ENCODE data around the gene SOX13.

Gene SOX13

DNA sequence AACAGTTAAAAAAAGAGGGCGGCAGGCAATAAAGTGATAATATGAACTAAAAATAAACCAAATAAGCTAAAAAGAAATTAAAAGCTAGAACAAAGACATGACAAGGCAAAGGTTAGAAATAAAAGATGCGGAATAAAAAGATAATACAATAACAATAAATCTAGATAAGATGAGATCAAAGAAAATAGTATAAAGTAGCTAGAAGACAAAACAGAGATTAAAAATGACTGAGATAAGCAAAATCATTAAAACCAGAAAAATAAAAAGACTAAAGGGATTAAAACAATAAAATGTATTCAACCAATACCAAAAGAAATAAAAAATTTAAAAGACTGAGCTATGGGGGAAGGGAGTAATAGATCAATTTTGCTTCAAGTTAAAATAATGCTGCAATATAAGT, 10.8 kb upstream of the SOX13 start:
- no peak for DNase-seq (ENCODE audit: low read depth in 2 of 2)

DNA sequence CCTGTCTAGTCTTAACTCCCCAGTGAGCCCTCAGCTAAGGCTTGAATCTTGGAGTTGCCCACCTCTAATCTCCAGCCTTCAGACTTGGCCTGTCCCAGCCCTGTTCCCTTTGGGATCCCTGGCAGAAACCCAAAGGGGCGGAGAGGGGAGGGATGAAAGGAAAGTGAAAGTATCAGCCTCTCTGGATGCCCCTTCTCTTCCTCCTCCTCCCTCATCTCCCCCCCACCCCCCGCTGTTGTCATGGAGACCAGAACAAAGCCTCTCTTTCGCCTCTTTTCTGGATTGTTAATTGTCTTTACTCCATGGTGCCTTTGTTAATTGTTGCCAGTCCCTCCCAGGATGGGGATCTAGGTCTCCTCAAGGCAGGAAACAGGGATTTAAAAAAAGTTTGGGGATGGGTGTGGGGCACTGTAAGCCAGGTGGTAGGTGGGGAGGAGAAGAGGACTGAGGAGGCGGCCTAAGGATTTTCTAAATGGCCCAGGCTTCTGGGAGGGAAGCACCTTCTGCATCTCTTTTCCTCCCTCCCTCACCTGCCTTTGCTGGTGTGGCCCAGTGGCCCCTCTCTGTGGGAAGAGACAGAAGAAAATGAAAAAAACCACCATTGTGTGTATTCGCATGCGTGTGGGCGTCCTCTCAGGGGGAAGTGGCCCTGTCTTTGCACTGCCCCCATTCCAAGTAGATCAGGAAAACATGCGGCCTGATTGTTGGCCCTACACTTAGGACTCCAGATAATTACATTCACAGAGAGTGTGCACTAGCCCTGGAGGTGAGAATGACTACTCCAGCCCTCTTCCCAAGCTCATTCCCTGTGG, 7.5 kb upstream of the SOX13 start:
- DNase-seq (ENCODE audit: low read depth in 2 of 2): no peak

DNA sequence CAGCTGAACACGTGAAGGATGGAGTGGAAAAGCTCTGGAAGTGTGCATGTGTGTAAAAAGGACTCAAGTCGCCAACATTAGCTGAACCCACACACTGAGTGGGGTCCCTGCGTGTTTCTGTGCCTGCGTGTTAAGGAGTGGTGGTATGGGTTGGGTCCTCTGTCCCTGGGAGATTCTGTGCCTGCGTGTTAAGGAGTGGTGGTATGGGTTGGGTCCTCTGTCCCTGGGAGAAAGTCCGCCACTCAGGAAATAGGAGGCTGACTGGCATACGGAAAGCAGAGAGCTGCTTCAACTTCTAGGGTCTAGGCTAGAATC, 7.0 kb upstream of the SOX13 start:
- no peak for DNase-seq (ENCODE audit: low read depth in 2 of 2)

DNA sequence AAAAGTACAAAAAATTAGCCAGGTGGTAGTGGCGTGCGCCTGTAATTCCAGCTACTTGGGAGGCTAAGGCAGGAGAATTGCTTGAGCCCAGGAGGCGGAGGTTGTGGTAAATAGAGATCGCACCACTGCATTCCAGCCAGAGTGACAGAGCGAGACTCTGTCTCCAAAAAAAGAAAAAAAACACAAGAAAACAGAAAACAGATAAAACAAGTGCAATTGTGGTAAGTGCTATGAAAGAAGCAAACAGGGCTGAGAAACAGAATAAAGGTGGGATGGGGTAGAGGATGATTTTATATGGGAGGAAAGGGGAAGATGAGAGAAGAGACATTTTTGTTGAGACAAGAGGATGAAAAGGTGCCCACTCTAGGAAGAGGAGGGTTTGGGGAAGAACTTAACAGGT, 5.0 kb upstream of the SOX13 start:
- no peak for DNase-seq (ENCODE audit: low read depth in 2 of 2)

DNA sequence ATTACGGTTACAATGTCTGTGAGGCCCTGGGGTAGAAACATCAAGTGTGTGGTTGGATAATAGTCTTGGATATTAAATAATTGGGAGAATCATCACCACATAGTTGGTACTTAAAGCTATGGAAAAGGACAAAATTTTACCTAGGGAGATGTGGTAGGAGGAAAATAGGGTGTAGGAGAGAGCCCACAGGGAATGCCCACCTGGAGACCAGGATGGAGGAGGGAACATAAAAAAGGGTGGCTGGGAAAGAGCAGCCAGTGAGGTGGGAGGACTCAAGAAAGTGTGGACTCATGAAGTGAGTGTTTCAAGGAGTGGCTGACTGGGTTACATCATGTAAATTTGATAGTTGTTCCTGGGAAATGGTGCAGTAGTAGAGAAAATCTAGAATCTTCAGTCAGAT, 3.0 kb upstream of the SOX13 start:
- no peak for DNase-seq (ENCODE audit: low read depth in 2 of 2)

DNA sequence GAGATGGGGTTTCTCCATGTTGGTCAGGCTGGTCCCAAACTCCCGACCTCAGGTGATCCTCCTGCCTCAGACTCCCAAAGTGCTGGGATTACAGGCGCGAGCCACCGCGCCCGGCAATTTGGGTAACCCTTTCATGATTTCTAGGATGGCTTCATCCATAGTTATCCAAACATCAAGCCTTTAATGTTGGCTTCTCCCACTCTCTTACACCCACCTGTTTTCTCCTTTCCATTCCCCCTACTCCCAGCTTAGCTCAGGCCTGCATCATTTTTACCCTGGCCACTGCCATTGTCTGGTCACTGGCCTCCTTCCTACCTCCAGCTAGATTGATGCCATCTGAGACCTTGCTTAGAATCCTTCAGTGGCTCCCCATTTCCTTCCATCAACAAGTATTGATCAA, 2.0 kb upstream of the SOX13 start:
- DNase-seq (ENCODE audit: low read depth in 2 of 2): no peak

DNA sequence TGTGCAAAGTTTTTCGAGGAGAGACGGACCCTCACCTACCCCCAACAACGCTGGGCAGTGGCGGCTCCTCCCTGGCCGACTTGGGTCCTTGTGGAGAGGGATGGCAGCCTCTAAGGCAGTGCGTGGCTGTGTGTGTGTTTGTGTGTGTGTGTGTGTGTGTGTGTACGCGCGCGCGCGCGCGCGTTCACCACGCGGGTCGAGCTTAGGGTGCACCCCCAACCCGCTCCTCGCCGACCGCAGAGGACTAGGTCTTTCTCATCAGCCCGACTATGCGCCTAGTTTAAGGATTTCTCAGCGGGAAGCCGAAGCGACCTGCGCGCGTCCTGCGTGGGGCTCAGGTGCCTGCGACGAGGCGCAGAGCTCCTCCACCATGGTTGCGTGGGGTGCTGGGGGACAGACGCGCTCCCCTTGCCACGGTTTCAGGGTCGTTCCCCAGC, 940 bp downstream of the SOX13 start:
- DNase-seq (ENCODE audit: low read depth in 2 of 2): no peak

DNA sequence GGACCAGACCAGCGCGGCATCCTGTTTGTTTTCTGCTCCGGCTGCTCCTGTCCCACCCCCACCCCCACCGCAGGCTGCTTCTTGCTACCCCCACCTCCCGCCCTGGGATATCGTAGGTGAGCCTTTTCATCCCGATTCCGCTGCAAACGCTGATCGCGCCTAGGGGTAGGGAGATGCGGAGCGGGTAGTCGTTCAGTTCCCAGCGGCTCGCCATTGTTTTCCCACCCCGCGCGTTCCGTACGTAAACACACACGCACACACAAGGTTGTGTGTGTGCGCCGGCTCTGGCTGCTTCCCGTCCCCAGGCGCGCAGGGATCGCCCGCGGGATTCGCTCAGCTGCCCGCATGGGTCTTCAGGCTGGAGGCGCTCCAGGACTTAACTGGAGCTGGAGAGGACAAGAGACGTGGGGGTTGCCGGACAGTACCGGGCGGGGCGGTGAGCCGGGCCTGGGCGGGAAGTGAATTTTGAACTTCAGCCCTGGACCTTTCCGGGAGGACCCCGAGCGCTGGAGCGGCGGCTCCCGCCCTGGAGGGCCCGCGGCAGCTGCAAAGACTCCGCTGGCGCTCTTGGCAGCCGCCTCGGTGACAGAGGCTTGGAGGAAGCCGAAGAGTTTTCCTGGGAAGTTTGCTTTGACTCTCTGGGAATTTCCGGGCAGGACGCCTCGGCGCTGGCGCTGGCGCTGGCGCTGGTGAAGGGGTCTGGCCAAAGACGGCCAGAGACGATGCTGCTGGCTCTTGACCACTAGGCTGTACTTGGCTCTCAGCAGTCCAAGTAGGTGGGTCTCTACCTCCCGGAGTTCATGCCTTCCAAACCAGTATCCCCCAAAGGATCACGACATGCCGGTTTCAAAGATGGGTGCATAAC, 1.6 kb downstream of the SOX13 start:
- DNase-seq (ENCODE audit: low read depth in 2 of 2): no peak

DNA sequence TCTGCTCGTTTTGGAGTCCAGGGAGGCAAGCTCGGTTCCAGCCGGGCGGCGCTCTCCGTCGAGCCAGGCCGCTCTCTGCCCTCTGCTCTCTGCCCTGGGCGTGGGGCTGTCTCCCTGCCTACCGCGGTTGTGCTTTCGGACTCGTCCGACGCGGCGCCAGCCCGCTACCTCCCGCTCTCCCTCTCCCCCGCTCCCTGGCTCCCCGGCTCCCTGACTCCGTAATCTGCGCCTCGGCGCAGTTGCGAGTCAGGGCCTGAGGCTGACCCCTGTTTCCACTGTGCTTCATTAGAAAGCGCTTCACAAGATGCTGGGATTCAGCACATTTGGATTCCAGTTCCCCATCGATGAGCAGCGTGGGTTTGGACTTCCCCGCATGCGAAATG, 2.2 kb downstream of the SOX13 start:
- DNase-seq (ENCODE audit: low read depth in 2 of 2): no peak

DNA sequence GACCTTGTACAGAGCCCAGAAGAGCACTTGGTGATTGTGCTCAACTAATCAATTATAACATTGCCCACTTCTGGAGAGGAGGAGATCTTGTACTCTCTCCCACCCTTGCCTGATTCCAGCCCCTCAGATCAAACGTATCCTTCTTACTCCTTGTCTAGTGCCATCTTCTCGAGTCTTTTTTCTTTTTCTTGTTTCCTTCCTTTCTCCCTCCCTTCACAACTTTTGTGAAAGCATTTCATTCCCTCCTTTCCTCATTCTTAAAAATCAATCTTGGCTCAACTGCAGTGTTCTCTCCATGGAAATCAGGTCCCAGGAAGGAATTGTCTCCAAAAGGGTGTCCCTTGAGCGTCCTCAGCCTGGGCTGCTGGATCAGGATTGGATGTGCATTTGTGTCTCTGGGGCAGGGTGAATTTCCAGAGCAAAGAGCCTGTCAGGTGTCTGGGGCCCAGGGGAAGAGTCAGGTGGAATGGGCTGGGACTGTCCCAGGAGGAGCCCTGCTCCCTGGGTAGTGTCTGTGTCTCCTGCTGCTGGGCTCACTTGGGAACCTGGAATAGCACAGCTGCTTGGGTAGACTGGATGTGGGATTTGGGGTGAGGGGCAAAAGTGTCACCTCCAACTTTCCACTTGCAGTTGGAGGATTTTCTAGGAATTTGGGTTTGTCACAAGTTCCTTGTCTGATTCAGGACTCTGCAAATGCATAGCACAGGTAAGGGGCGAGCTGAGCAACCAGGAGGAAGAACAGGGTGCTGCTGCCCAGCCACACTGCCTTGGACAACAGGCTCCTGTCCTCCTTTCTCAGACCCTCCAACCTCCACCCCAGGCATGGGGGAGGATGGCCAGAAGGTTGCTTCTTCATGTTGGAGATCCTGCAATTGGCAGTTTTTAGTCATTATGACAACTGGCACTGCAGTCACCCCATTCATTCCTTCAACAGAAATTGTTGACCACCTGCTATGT, 3.3 kb downstream of the SOX13 start:
- DNase-seq (ENCODE audit: low read depth in 2 of 2): no peak

DNA sequence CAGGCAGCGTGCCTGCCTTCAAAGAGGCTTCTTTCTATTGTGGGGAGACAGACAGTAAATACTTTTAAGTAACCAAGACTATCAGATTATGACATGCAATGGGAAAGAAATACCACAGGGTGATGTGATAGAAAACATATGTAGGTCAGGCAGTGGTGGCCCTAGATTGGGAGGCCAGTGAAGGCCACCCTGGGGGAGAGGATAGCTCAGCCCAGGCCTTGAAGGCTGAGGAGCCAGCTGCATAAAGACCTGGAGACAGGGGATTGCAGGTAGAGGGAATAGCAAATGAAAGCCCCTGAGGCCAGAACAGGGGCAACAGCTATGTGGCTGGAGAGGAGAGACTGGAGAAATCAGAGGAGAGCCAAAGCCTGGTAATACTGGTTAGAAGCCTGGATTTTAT, 4.0 kb downstream of the SOX13 start:
- DNase-seq (ENCODE audit: low read depth in 2 of 2): no peak

DNA sequence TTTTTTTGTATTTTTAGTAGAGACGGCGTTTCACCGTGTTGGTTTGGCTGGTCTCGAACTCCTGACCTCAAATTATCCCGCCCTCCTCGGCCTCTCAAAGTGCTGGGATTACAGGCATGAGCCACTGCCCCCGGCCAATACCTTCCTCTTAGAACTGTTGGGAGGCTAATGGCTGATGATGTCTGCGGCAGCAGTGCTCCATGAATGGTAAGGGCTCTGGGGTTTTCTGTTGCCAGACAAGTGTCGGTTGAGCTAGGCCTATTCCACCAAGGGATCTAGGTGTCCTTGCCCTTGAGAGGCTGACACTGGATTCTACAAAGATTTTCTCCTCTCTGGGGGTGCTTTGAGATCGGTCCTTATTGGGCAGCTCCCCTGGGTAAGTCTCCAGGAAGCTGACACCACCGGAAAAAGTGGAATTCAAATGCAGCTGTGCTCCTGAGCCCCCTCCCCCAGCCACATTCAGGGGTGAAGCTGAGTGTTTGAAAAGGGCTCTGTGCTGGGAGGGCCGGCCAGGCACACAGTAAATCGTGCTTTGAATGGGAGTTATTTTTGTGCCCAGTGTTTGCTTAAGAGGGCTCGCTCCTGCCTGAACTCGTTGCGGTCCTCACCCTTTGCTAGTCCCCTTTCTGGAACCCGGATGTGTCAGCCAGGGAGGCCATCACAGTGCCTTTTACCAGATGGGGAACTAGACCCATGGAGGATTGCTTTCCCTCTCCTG, 5.2 kb downstream of the SOX13 start:
- no peak for DNase-seq (ENCODE audit: low read depth in 2 of 2)

DNA sequence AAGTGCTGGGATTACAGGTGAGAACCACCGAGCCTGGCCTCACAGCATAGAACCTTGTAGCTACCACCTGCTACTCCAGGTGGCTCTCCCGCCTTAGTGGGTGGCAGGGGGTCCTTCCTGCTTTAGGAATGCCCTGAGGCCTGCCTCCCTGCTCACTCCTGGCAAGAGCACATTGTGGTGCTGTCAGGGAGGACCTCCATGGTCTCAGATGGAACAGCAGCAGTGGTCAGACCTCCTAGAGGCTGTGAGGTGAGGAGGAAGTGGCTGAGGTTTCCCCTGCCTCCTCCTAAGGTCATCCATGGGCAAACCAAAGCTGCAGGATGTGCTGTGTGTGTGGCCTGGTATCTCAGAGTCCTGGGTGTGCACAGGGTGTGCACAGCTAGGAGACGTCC, 6.7 kb downstream of the SOX13 start:
- no peak for DNase-seq (ENCODE audit: low read depth in 2 of 2)

DNA sequence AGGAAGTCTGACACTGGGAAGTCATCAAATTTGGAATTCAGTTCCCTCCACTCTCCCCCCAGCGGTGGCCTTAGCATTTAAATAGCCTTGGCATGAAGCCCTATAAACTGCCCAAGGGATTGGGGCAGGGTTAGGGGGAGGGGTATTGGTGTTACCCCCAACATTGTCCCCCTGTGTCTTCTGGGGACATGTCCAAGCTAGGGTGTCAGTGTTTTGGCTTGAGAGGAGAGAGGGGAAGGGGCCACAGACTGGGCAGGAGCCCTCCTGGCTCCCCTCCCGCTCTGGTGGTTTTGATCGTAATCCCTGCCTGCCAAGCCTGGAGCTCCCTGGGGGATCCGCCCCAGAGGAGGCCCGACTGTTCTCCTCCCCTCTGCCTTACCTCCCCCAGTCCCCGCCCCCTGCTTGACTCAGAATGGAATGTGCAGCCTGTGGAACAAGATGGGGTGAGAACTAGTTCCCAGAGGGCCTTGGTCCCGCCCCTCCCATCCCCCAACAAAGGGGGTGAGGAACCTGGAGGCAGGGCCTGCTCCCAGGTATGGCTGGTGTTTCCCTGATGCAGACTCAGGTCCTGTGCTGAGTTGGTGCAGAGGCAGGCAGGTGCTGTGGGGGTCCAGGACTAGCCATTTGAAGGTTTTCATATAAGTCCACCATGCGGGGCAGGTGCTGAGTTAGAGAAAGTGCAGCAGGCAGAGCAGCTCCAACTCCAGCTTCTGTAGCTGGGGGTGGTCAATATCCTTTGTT, 7.4 kb downstream of the SOX13 start:
- no peak for DNase-seq (ENCODE audit: low read depth in 2 of 2)

DNA sequence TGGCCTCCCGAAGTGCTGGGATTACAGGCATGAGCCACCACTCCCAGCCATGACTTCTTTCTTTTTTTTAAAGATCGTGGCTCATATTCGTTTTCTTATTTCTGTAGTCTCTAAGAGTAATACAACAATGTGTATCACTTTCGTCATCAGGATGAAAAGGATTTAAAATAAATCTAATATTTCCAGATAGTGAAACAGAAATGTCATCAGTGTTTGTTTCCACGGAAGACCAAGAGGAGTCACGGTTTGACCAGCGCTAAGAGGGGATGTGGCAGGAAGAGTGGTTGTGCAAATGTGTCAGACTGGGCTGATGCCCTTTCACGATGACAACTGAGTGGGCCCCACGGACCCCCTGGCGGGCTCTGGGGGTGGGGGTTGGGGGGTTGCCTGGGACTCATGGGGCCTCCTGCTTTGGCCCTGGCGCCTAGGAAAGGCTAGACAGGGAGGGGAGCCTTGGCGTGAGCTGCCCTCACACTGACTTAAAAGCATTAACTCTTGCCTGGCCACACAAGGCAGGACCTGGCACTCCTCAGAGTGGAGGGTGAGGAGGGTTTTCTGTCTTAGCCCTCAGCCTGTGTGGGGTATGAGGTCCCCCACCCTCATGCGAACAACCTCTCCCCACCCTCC, 8.4 kb downstream of the SOX13 start:
- DNase-seq (ENCODE audit: low read depth in 2 of 2): no peak

DNA sequence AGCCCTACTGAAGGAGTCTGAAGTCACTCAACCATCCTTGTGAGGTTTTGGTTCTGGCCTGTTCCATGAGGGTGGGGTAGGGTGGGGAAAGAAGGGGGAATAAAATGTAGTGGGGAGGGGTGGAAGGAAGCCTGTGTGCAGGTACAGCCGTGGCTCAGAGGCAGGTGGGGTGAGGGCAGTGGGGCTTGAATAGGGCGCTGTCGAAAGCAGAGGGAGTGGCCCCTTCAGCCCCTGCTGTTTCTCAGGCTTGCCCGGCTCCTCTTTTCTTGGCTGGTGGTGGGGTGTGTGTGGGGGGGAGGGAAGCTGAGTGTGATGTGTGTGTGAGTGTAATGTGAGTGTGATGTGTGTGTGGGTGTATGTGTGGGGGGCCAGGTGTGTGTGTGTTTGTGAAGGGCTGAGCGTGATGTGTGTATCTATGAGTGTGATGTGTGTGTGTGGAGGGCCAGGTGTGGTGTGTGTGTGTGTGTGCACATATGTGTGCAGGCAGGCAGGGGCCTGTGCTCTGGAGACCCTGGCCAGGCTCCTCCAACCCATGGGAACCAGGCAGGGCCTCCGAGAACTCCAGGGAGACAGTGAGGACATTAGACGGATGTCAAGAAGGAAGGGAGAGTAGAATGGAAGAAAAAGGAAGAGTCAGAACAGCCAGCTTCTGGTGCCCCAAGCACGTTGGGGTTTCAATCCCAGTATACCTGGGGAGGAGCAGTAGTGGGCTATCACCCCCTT, 9.0 kb downstream of the SOX13 start:
- DNase-seq (ENCODE audit: low read depth in 2 of 2): no peak

DNA sequence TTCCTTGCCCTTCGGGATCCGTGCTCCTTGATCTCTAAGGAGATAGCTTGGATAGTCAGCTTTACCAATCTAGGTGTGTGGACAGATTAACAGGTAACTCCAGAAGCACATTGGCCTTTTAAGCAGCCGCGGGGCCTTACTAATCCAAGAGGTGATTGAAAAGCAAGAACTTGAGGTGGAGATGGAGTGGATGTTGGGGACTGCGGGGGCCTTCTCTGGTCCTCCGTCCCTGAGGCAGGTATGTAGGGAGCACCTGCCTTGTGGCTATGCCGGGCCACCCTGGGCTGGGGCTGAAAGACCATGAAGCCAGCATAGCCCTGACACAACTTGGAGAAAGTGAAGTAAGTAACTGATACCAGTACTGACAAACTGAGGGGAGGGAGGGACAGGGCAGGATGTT, 10.6 kb downstream of the SOX13 start:
- no peak for DNase-seq (ENCODE audit: low read depth in 2 of 2)

DNA sequence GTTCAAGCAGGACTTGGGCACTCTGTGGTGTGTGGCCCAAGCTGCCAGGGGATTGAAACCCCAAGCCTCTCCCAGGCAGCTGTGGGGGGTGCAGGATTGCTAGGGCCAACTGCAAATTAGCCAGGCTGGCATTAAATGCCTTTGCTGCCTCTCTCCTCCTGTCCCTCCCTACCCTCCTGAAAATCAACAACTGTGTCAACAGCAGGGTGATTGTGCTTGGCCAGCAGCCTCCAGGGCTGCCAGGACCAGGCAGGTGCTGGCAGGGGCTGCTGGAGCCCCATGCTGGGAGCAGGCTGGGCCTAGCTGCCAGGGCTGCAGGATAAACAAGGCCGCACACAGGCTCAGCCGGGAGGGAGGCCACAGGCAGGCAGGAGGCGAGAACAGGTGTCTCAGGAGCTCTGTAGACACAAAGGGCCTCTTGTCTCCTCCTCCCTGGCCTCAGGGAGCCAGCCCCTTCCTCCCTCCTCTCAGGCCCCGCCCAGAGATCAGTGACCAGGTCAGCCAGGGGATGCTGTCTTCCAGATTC, 11.4 kb downstream of the SOX13 start:
- no peak for DNase-seq (ENCODE audit: low read depth in 2 of 2)

DNA sequence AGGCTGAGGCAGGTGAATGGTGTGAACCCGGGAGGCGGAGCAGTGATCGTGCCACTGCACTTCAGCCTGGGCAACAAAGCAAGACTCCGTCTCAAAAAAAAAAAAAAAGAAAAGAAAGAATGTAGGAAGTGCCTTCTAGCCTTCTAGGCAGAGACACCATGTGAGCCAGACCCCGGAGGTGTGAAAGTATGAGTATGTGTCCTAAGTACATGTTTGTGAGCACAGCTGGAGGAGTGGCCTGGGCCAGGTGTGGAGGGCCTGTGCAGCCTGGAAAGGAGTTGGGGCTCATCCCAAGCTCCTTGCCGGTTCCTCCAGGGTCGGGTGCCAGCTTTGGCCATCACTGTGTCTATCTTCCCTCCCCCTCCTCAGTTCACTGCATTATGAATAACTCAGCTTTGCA, 13.0 kb downstream of the SOX13 start:
- DNase-seq (ENCODE audit: low read depth in 2 of 2): no peak
